ENCODE results near the gene SH3RF2. TPM values are rescaled to one million over a fixed set of nuclear protein-coding genes. Genes with fewer than 3 reads are reported as not detected.

SH3RF2 gene
- total and polyA plus RNA-seq, 9 of the 15 experiments (the other 6 are each of a cell fraction or from before 2014, with no cell fraction given): 0.05 TPM; not detected in 8

- 0% methylated on average over 1 of the region's 1 CpG for WGBS (ENCODE audit: insufficient coverage, low coverage, missing lambda C conversion rate)
- peaks cover 8 to 11% of the 10 kb centered on the region in 2 experiments; a peak in 3 of 5 replicates for H3K27me3 ChIP-seq (ENCODE audit: control insufficient read depth in 2 of 2, insufficient read depth in 2 of 2, low read length in 2 of 2)
- no peaks in the 10 kb centered on the region for H3K36me3 ChIP-seq (ENCODE audit: control insufficient read depth, insufficient read depth, low read length)
- no peak for TF ChIP-seq HEY1 (CRISPR knock-in tag; IDR thresholded peaks at IDR 0.05; ENCODE audit: borderline replicate concordance)
- TF ChIP-seq CEBPB (tag; IDR thresholded peaks at IDR 0.05): no peak
- no peak for TF ChIP-seq KDM1A (IDR thresholded peaks at IDR 0.05)
- TF ChIP-seq MTF1 (CRISPR knock-in tag; IDR thresholded peaks at IDR 0.05; ENCODE audit: borderline replicate concordance): no peak
- no peak for TF ChIP-seq PPARD (CRISPR knock-in tag; IDR thresholded peaks at IDR 0.05)
- TF ChIP-seq ZNF3 (CRISPR knock-in tag; IDR thresholded peaks at IDR 0.05): no peak
- no peak for ATAC-seq
- no peaks in the 10 kb centered on the region for H3K4me1 ChIP-seq (replicated peaks in 1 of 2; ENCODE audit: control insufficient read depth in 2 of 2, insufficient read depth in 2 of 2, low read length in 2 of 2)
- ChIA-PET CTCF (ENCODE audit: low intra/inter-chr PET ratio) (no interaction called here), POLR2A (no interaction called here)
- no peak for FAIRE-seq
- H3K4me3 ChIP-seq: no peak overlapping the region
- no peak overlapping the region for H3K27ac ChIP-seq (ENCODE audit: extremely low read depth, low read depth, low read length)
- in situ Hi-C loops (cut with MboI) (no loop called here), intact Hi-C loops (cut with micrococcal nuclease) (loop anchor here (5.0 kb wide), 1 partner anchor 141 kb away; no protein-coding TSS in a partner anchor)
- H3K9me1 ChIP-seq (ENCODE audit: control insufficient read depth, insufficient read depth, low read length): no peaks in the 10 kb centered on the region
- no peaks in the 10 kb centered on the region for H3K9me3 ChIP-seq (replicated peaks; ENCODE audit: control insufficient read depth, insufficient read depth, low read depth, low read length)
- no TSS peak for BruUV-seq (replicated peaks)
- no peaks in the 10 kb centered on the region for H3K79me2 ChIP-seq (ENCODE audit: control insufficient read depth, insufficient read depth, low read length)
- H3K4me2 ChIP-seq (ENCODE audit: insufficient read depth, low read length): no peak overlapping the region
- no peak overlapping the region for H2AFZ ChIP-seq (ENCODE audit: low read depth, low read length)
- no peak for DNase-seq (ENCODE audit: extremely low read depth in 1 of 4, low spot score in 3 of 4)
- no peak overlapping the region for H3K9ac ChIP-seq (ENCODE audit: insufficient read depth in 1 of 2, low read depth in 2 of 2, low read length in 2 of 2)
- H4K20me1 ChIP-seq (replicated peaks; ENCODE audit: control insufficient read depth, insufficient read depth, low read length): no peaks in the 10 kb centered on the region
Measured at GRCh38 chr5:145906401-145906800, 30.0 kb upstream of the SH3RF2 start.

Data from K562 (cell line).